CD1c-positive myeloid dendritic cell (primary cell): ENCODE data around the gene KRTAP19-4.
"Not testable (repeated sequence)": the region's sequence is repeated elsewhere in the genome, so short reads cannot be mapped to it uniquely, and the experiment has no call there.

Experiments used
- DNase-seq: peaks from one replicate; pipeline ENCODE4 v3.0.0-alpha.2; 2016; ENCODE audit errors: extremely low spot score

The KRTAP19-4 gene, protein sequence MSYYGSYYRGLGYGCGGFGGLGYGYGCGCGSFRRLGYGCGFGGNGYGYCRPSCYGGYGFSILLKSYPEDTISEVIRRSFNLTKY

GRCh38 chr21:30497065-30497464 lies at the start of gene KRTAP19-4:
Gene KRTAP19-4 (minus strand): TSS chr21:30497165. CDS start chr21:30497110, 55 bp downstream.
- no peak for DNase-seq

GRCh38 chr21:30541764-30542163 lies 44.8 kb upstream of the KRTAP19-4 start, which contains the start of gene KRTAP19-6:
Gene KRTAP19-6 (minus strand): TSS chr21:30541864. CDS start chr21:30541833, 31 bp downstream.
- DNase-seq, result no peak

DNA sequence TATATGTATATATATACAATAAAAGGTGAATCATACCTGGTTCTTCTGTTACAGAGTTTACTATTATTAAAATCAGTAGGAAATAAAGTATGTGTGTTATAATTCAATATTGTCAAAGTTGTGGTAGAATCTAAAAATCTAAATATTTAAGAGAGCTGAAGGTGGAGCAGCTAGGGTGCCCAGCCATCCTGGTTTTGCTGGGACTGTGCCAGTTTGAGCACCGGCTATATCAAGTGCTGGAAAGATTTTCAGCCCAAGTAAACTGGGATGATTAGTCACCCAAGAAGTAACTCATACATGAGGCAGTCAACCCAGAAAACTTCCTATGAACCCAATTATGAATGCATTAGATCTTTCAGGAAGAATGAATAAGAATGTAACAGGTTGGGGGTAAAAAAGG lies 21.9 kb upstream of the KRTAP19-4 start:
- no peak for DNase-seq

- no peak for DNase-seq
Measured at GRCh38 chr21:30515681-30516080, 18.7 kb upstream of the KRTAP19-4 start.

GRCh38 chr21:30505621-30506205 lies 8.7 kb upstream of the KRTAP19-4 start:
- DNase-seq, result not testable (repeated sequence)

- no peak for DNase-seq
Measured at GRCh38 chr21:30502041-30502440, 5.1 kb upstream of the KRTAP19-4 start, which contains the start of gene KRTAP19-5. Gene KRTAP19-5 (minus strand): TSS chr21:30502141. CDS start chr21:30502090, 51 bp downstream.

DNA sequence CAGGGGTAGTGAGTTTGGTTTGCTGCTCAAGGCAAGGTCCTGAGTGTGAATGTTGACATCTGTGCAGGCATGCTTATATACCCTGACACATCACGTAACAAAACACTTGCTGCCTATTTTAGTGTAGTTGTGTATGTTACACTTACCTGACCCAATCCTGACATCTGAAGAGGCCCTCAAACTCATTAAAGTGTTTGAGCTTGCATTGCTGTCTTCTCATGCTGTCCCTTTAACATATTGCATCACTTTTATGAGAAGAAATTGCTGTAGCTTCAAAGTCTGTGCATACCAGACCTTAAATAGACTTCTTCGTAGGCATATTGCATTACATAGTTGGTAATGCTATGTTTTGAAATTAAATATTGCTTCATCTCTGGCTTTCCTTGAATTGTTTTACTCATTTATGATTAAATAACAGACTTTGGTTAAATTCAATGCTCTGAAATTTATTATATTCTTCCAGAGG lies 5.0 kb downstream of the KRTAP19-4 start, which contains the start of gene KRTAP19-3:
TSS of gene KRTAP19-3 (minus strand) at position 51 of the 466 bp plus-strand sequence. CDS start 56 bp downstream, outside the sequence.
- DNase-seq, result no peak

DNA sequence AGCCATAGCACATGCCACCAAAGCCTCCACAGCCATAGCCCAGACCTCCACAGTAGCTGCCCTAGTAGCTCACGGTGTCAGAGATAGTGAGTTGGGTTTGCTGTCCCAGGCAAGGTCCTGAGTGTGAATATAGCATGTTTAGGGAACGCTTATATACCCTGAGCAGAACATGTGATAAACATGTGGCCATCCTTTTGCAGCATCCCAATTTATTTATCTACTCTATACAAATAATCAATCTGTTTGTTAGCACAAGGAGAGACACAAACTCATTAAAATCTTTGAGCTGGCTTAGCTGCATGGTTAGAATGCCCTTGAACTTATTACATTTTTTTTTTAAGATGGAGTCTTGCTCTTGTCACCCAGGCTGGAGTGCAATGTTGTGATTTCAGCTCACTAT lies 9.6 kb downstream of the KRTAP19-4 start, which contains the start of gene KRTAP19-2:
TSS of gene KRTAP19-2 (minus strand) at position 101 of the 400 bp plus-strand sequence. CDS start at position 13, 88 bp downstream.
- DNase-seq, result no peak

- DNase-seq, result no peak
Measured at GRCh38 chr21:30486180-30486579, 10.8 kb downstream of the KRTAP19-4 start.

DNA sequence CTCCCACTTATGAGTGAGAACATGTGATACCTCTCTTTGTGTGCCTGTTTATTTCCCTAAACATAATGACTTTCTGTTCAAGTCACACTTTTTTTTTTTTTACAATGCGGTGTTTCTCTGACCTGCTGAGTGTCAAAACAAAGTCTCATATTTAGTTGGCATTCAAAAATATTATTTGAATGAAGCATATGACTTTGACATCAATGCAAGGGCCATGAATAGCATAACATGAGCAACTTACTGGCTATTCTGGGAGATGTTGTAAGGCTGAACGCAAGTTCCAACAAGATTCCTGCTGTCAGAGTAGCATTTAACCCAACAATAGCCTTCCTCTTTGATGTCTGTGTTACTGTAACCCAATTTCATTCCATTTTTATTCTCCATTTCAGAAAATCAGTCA lies 14.8 kb downstream of the KRTAP19-4 start:
- no peak for DNase-seq

GRCh38 chr21:30480145-30480544 lies 16.8 kb downstream of the KRTAP19-4 start, which contains the start of gene KRTAP19-1:
Gene KRTAP19-1 (minus strand): TSS chr21:30480367. CDS start chr21:30480317, 50 bp downstream.
- no peak for DNase-seq

GRCh38 chr21:30479259-30479658 lies 17.7 kb downstream of the KRTAP19-4 start:
- no peak for DNase-seq

DNA sequence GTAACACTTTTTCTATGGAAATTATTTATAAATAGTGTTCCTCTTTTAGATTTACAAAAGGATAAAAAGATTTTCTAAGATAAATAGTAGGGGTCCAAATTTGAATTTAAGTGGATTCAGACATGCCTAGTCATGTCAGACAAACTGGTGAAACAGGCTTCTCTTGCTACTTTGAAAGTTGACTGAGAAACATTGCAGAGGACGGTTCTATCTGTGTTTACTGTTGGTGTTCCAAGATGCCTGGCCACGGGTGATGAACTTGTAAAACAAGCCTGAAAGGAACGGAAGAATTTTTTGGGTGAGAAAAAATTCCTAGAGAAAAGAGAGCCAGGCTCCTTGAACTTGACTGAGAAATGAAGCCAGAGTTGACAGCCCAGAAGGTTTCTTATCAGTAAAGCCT lies 19.0 kb downstream of the KRTAP19-4 start:
- DNase-seq, result no peak

- no peak for DNase-seq
Measured at GRCh38 chr21:30468900-30469714, 27.9 kb downstream of the KRTAP19-4 start.

GRCh38 chr21:30463713-30464112 lies 33.3 kb downstream of the KRTAP19-4 start:
- DNase-seq, result no peak

- no peak for DNase-seq
Measured at GRCh38 chr21:30448514-30448913, 48.5 kb downstream of the KRTAP19-4 start.

GRCh38 chr21:30447056-30447455 lies 49.9 kb downstream of the KRTAP19-4 start:
- DNase-seq, result no peak
